HPDE6-E6E7 (cell line): Measurements from ENCODE around the gene ICE1.
"Not testable (repeated sequence)": the region's sequence is repeated elsewhere in the genome, so short reads cannot be mapped to it uniquely, and the experiment has no call there.

Experiments used
- DNase-seq: peaks from one replicate; pipeline ENCODE4 v3.0.0; 2011; ENCODE audit warnings: missing footprints; ENCODE audit errors: extremely low spot score

The ICE1 gene, protein sequence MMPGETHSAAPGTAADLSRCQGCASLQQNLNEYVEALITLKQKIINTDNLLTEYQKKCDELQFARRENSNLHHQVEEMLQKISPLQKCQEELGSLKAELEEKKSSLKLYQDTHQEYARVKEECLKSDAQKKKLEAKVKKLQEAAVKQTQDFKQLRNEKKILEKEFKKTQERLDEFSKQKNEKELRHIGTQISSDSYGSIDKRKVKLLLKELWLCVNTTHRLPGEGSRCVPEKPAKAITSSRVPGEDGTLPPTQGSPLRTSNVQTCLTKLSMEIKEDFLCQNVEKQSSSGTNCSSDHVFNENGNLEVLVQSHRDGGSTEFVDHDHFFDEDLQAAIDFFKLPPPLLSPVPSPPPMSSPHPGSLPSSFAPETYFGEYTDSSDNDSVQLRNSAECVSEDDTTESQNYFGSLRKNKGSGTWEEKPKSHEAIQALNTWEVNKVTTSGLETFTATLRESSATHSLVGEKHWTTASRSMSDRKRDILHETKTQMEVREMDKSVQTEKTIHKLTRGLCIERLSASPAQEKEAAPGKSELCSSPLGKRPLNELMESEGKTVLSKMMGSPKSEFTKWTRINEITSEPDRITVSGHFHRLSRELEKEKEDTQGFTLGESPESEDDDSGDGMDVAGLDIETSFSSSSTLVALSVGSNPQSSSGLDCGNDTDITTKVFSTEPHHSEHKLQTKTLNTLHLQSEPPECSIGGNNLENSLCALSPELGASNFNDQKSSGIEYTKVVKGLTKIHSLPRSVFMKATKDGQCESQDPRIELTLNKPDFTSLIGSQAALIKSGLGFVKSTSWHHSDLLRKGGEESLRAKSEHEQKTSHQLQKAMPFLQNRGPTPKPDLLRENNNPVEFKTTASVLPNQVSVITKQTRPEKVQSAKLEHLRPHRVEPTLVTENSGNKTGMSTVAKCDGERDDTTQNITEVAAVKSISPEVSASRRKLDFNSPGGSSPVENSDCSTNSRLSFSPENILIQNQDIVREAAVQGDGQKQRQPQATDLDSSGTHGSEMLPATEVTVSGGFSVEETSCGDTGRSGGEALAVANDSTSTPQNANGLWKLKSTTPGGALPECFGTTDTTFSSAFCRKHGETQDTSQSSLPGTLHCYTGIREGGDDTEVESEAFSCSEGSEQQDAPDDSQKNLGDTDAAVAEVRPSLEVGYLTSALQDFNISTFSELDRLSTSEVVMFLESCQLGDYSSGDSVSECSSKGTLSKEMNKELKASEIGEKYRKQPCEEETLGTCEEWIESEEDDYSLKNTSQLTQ (N-terminal part only)

DNA sequence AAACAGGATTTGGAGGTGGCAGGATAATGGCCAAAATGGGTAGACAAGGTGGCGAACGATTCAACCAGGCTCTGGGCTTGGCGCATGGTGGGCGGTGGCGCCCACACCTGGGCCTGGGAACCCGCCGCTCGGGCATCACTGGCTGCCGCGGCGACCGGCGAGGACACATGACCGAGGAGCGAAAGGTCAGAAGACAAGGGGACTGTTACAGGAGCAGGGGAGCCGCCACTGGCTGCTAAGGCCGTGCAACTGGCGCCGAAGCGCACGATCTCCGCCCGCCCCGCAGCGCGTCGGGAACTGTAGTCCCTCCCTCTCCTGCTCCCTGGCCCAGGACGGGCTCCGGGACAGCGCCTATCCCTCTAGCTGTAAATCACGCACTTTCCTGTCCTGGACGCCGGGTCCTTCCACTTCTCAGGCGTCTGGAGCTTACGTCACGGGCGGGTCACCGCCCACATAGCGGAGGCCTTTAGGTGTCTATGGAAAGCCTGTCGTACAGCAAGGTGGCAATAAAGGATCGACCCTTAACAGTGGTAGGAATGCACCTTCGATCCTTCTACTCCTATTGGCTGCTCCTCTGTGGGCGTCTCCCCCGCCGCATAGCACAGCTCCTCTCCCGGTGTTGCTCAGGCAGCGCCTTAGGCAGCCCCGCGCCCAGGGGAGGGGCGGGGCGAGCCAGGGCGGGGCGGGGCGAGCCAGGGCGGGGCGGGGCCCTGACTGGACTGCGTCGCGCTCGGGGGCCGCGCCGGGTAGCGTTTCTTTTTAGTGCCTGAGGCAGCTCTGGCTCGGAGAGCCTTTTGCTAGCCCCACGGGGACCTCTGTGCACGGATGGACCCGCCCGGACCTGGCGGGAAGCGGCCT is at the start of gene ICE1:
ICE1 (plus strand) TSS at position 717 of the 858 bp plus-strand sequence. CDS start 239 bp downstream, outside the sequence.
- peak; percentile 92 for DNase-seq

DNA sequence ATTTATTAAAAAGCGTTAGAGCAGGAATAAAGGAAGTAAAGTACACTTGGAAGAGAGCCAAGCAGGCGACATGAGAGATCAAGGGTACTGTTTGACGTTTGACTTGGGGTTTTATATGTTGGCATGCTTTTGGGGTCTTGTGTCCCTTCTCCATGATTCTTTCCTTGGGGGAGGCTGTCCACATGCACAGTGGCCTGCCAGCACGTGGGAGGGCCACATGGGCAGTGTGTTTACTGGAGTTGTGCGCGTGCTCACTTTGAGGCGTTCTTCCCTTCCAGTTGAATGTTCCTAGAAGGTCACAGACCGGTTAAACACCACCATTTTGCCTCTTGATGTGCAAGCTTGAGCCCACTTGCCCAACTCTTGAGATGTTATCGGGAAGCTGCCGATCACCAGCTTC is 49.5 kb upstream of the ICE1 start:
- no peak for DNase-seq

DNA sequence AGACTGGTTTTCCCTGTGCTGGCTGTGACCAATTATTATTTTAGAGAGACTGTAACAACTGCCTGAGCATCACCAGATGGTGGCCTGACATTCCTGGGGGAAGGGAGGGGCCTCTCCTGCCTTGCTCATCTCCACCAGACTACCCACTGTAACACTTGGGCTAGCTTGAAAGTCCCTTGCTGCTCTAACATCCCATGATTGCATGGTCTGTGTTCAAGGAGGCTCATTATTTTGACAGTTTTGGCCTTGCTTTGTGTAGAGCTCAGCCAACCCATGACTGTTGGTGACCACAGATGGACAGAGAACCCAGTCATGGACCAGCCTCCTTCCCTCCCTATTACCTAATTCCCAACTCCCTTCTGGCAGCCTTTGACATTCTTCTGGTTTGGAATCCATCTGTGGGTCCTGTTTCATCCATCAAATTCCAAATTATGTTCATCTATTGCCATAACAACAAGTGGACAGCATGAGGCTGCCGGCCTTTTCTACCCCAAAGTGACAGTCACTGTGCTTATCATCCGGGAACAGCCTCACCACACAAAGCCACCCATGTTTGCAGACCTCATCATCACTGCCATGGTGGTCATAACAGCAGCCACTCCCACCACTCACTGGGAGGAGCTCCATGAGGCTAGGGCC is 49.0 kb upstream of the ICE1 start:
- DNase-seq, result no peak

DNA sequence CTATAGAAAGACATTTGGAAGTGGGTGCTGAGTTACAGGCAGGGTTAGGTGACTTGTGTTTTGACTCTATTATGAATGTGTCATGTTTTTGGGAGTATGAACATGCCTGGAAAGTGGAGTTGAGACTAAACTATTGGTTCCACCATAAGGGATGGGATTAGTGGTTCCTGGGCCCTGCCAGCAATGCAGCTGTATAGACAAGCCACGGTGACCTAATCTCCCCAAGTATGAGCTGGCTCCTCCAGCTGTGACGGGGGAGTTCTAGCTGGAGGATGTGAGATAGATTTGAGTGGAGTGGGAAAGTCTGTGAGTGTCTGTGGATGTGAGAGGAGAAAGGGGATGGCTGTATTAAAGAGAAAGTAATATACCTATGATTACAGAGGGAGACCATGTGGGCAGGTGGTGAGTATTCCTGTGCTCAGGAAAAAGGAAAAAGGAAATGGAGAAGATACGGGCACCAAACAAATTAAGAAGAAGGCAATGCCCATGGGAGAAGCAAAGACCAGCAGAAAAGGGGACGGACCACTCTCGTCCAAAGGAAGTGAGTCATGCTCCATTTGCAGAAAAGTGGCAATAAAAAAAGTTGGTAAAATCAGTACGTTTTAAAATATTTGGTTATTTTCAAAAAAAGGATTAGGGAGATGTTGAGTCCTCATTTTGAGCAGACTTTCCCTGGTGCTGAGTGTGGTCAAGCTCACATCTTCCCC is 48.3 kb upstream of the ICE1 start:
- no peak for DNase-seq

DNA sequence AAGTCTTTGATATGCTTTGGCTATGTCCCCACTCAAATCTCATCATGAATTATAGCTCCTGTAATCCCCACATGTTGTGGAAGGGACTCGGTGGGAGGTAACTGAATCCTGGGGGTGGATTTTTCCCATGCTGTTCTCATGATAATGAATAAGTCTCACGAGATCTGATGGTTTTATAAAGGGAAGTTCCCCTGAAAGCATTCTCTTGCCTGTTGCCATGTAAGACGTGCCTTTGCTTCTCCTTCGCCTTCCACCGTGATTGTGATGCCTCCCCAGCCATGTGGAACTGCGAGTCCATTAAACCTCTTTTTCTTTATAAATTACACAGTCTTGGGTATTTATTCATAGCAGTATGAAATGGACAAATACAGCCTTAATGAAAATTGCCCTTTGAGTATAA is 44.7 kb upstream of the ICE1 start:
- no peak for DNase-seq

DNA sequence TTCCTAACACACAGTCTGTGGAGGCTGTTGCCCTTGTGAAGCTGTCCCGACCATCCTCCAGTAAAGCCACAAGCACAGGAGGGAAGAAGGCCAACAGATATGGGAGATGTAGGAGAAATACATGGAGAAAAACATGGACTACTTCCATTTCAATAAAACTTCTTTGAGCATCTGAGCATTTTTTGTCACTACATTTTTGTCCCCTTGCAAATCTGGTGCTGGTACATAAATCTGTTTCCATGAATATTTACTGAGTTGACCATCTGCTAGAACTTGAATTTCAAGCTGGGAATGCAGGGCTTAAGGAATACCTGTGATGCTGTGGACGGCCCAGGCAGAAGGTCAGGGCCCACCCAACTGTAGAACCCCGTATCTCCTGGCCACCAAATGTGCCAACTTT is 43.9 kb upstream of the ICE1 start:
- no peak for DNase-seq

DNA sequence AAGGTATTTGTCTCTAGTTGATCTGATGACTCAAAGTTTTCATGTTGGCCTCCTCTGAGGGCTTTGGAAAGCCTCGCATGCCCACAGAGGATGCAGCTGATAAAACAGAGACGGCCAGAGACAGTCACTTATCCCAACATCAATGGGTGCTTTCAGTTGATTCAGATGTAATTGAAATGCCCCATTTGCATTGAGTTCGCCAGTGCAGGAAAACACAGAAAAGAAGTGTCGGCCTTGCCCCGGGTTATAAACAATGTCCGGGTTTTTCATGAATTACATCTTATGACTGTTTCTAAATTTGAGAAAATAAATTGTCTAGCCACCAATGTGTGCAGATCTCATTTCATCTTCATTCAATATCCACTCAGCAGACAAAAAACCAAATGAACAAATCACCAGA is 42.2 kb upstream of the ICE1 start:
- DNase-seq, result no peak

DNA sequence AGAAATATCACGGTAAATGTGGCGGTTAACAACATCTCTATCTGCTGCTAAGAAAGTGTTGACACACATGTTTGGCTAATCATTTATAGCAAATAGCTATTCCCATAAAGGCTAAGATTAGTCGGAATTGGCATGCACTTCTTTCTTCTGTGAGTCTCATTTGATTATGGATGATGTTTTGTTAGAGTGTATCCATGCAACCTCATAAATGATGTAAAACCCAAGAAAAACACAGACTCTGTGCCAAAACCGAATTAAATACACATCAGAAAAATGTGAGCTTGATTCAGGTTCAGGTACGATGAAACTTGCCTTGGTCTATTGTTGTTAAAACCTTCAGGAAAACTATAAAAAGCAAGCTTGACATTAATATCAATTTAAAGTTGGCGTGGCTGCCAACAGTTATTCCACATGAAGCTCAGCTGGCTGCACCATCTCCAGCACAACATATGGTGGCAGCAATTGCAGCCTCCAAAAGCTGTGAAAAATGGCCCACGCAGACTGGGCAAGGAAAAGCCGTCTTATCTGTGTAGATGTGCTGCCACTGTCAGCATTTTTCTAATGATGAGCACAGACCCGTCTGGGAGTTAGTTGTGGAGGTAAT is 41.1 kb upstream of the ICE1 start:
- DNase-seq, result no peak

DNA sequence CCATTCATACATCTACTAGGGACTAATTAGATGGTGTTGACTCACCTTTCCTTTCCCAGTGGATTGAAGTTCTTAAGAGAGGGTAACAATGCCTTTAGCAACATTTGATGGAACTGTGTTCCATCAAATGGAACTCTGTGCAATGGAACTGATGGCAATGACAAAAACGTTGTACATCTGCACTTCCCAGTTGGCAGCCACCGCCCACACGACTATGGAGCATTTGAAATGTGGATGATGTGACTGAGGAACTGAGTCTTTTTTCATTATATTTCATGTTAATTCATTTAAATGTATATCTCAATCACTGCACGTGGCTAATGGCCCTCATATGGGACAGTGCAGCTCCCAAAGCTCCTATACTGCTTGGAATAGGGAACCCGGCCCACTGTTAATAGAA is 39.0 kb upstream of the ICE1 start:
- no peak for DNase-seq

DNA sequence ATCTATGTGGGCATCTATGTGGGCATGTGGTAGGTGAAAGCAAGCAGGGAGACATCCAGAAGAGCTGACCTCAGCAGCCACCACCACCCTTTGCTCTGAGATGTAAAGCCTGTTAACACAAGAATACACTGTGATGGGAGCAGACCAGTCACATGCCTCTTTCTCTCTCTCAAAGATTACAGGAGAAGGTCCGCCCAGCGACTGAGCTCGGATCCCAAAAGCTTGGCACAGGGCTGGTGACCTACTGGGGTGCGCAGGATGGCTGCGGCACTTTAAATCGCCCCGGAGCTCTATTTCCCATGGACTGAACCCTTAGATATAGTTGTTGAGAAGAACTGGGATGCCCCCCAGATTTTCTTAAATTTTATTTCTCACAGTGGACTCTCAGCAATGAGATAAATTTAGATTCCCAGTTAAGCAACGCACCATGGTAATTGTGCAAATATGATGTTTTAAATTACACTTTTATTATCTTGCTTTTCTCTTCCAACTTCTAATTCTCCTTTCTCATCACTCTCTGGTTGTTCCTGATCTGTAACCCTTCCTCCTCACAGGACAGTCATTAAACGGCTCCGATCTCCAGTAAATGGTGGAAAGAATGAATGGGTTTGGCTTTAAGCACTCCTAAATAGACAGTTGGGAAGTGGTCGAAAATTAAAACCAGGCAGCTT is 37.7 kb upstream of the ICE1 start:
- DNase-seq, result no peak

DNA sequence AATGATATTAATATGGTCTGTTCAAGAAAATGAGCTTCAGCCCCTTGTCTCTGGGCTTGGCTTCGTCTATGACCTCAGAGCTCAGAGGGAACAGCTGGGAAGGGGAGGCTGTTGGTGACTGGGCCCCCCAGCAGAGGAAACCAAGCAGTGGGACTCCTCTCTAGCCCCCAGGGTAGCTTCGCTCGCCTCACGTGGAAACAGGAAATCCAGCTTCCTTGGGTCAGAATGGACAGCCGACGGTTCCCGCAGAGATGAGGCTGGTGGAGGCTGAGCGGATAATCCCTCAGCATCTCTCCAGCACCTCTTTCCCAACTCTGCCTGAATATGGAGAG is 37.2 kb upstream of the ICE1 start:
- no peak for DNase-seq

DNA sequence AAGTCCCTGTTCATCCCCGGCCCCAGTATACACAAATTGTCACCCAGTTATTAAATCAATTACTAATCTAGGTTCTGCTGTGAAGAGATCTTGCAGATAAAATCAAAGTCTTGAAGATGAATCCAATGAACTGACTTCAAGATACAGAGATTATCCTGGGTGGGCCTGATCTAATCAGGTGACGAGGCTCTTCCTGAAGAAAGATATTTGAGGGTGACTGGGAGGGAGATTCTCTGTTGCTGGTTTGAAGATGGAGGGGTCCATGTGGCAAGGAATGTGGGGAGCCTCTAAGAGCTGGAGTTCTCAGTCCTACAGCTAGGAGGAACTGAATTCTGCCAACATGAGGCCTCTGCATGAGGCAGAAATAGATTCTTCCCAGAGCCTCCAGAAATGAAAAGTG is 36.1 kb upstream of the ICE1 start:
- no peak for DNase-seq

DNA sequence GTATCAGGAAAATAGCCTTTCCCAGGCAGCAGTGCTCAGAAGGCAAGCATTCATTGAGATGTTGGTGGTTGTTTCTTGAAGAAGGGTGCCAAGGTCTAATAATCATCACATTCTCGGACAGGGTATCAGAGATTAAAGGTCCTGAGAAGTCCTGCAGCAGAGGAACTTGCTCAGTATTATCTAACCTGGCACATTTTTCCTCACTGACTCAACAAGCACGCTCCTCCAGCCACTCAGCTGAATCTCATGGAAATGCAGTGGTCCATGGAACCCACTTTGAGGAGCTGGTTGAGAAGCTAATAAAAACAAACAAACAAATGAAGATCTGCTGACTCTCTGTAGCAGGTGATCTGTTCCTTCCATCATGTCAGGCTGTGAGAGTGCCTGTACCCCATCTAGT is 35.3 kb upstream of the ICE1 start:
- DNase-seq, result no peak

DNA sequence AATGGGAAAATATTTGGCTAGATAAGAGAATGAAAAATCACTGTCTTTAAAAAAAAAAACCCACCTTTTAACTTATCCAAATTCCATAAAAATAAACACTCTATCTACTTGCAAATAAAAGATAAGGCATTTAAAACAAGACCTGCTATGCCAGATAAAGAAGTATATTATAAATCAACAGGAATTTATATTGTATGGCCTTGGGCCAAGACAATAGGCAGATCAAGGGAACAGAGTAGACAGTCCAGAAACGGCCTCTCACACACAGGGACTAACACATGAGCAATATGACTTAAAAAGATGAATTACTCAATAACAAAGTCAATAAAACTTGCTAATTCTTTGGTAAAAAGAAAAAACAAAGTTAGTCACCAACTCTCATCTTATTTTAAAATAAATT is 34.7 kb upstream of the ICE1 start:
- DNase-seq, result no peak

DNA sequence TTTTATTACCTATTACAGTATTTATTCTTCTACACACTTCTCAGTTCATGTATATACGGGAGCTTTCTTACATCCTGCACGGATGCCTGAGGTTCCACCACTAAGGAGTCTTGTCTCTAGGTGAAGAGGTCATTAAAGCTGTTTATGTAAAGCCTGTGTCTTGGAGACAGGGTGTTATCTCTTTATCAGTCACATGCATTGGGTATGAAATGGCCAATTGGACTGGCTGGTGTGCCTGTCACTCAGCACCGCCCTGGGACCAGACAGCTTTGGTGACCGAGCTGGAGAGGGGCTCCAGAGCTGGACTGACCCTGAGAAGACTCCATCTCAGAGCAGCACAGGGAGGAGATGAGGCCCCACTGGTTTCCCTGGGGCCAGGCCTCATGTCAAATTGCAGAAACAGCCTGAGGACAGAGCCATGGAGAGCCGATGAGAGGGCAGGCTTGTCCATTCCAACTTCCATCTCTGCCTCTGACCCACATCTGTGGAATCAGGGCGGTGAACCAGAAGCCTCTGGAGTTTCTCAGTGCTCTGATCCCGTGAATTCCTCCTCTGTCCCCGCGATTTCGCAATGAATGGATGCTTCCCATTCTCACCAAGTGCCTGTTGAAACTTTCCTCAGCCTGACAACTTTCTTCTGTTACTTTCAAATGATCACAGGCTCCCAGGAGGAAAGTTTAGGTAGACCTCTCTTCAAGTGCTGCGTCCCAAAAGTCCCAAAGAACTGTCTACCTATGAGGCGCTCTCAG is 32.2 kb upstream of the ICE1 start:
- not testable (repeated sequence) for DNase-seq

DNA sequence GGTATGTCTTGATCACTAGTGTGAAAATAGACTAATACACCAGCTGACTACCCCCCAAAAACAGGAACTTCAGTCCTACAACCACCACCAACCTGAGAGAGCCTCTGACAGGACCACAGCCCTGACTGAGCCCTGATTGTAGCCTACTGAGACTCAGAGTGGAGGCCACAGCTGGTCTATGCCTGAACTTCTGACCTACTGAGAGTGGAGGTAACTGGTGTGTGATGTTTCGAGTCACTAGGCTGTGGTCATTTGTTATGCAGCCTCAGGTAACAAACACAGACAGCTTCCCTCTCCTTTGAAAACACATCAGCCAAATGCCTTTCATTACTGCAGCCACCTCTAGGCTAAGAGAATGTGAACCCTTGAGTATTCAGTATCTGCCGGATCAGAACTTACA is 30.0 kb upstream of the ICE1 start:
- not testable (repeated sequence) for DNase-seq

DNA sequence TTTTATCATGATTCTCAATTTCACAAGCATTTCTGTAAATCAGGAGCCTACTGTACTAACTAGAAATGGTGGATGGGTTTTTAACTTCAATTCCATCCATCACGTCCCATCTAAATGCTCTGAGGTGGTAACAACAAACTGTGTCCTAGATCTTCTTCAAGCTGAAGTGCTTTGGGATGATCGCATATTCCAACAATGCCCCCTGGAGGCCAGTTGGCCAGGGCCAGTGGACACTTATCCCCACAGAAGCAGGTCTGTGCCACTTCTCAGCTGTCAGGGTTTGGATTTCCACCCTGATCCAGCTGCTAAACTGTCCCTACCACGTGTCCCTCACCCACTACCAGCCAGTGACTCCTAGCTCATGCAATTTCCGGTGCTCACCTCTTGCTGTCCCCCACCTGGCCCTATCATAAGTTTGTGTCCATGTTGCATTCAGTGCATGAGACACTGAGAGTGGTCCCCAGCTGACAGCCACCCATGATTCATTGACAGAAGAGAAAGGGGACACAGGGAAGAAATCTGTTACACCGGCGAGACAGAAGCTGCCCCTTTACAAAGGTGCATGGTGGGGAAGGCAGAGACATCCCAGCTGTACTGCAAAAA is 28.0 kb upstream of the ICE1 start:
- DNase-seq, result not testable (repeated sequence)

DNA sequence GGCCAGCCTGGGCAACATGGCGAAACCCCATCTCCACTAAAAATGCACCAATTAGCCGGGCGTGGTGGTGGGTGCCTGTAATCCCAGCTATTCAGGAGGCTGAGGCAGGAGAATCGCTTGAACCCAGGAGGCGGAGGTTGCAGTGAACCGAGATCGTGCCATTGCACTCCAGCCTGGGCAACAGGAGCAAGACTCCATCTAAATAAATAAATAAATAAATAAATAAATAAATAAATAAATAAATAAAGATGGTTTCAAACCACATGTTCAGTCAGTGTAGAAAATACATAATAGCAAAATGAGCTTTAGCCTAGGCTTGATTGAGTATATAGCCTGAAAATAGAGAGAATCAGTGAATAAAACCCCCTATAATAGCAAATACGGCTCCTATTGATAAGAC is 27.4 kb upstream of the ICE1 start:
- DNase-seq, result not testable (repeated sequence)
